Measurements from ENCODE around the gene KIAA0586.

KIAA0586 gene

GRCh38 chr14:58541633-58542022, 114.1 kb downstream of the KIAA0586 start:
- no peaks in the 10 kb centered on the region for H3K4me1 ChIP-seq (ENCODE audit: low read length)
- H2AFZ ChIP-seq (ENCODE audit: low read depth, low read length), result no peak overlapping the region
- no peaks in the 10 kb centered on the region for H4K20me1 ChIP-seq (ENCODE audit: insufficient read depth, low read length)
- no peaks in the 10 kb centered on the region for H3K9me3 ChIP-seq (ENCODE audit: insufficient read depth, low read length)
- no peak overlapping the region for H3K4me2 ChIP-seq (ENCODE audit: low read length)
- no peaks in the 10 kb centered on the region for H3K27me3 ChIP-seq (ENCODE audit: low read depth, low read length)
- no peak overlapping the region for H3K27ac ChIP-seq (ENCODE audit: low read length)
- TF ChIP-seq CTCF (IDR thresholded peaks at IDR 0.05; ENCODE audit: low read depth, low read length) (no peak), EZH2phosphoT487 (IDR thresholded peaks at IDR 0.05; ENCODE audit: low read depth) (no peak)
- no peaks in the 10 kb centered on the region for H3K79me2 ChIP-seq (ENCODE audit: low read length)
- H3K9ac ChIP-seq (ENCODE audit: low read length), result no peak overlapping the region
- H3K36me3 ChIP-seq (replicated peaks; ENCODE audit: low read depth, low read length), result no peaks in the 10 kb centered on the region
- H3K4me3 ChIP-seq (ENCODE audit: low read length), result no peak overlapping the region

GRCh38 chr14:58543253-58543652, 115.7 kb downstream of the KIAA0586 start:
- Histone ChIP-seq H3K9ac (ENCODE audit: low read length) (no peak overlapping the region), H3K27ac (ENCODE audit: low read length) (no peak overlapping the region), H3K27me3 (ENCODE audit: low read depth, low read length) (no peaks in the 10 kb centered on the region), H2AFZ (ENCODE audit: low read depth, low read length) (no peak overlapping the region), H4K20me1 (ENCODE audit: insufficient read depth, low read length) (no peaks in the 10 kb centered on the region), H3K79me2 (ENCODE audit: low read length) (no peaks in the 10 kb centered on the region), H3K4me2 (ENCODE audit: low read length) (no peak overlapping the region), H3K4me1 (ENCODE audit: low read length) (no peaks in the 10 kb centered on the region), H3K36me3 (replicated peaks; ENCODE audit: low read depth, low read length) (no peaks in the 10 kb centered on the region), H3K9me3 (ENCODE audit: insufficient read depth, low read length) (no peaks in the 10 kb centered on the region), H3K4me3 (ENCODE audit: low read length) (no peak overlapping the region)
- no peak for TF ChIP-seq EZH2phosphoT487 (IDR thresholded peaks at IDR 0.05; ENCODE audit: low read depth)
- TF ChIP-seq CTCF (IDR thresholded peaks at IDR 0.05; ENCODE audit: low read depth, low read length), result no peak

- Histone ChIP-seq H3K79me2 (ENCODE audit: low read length) (no peaks in the 10 kb centered on the region), H3K4me2 (ENCODE audit: low read length) (no peak overlapping the region), H2AFZ (ENCODE audit: low read depth, low read length) (no peak overlapping the region), H3K9ac (ENCODE audit: low read length) (no peak overlapping the region), H3K36me3 (replicated peaks; ENCODE audit: low read depth, low read length) (no peaks in the 10 kb centered on the region), H3K9me3 (ENCODE audit: insufficient read depth, low read length) (no peaks in the 10 kb centered on the region), H3K4me1 (ENCODE audit: low read length) (peaks cover 7% of the 10 kb centered on the region), H3K27ac (ENCODE audit: low read length) (no peak overlapping the region), H3K4me3 (ENCODE audit: low read length) (no peak overlapping the region), H4K20me1 (ENCODE audit: insufficient read depth, low read length) (no peaks in the 10 kb centered on the region), H3K27me3 (ENCODE audit: low read depth, low read length) (no peaks in the 10 kb centered on the region)
- TF ChIP-seq EZH2phosphoT487 (IDR thresholded peaks at IDR 0.05; ENCODE audit: low read depth) (no peak), CTCF (IDR thresholded peaks at IDR 0.05; ENCODE audit: low read depth, low read length) (no peak)
Measured at GRCh38 chr14:58547649-58548048, 120.1 kb downstream of the KIAA0586 start.

- H3K4me3 ChIP-seq (ENCODE audit: low read length), result no peak overlapping the region
- no peaks in the 10 kb centered on the region for H3K27me3 ChIP-seq (ENCODE audit: low read depth, low read length)
- H3K4me2 ChIP-seq (ENCODE audit: low read length), result no peak overlapping the region
- no peaks in the 10 kb centered on the region for H3K9me3 ChIP-seq (ENCODE audit: insufficient read depth, low read length)
- TF ChIP-seq CTCF (IDR thresholded peaks at IDR 0.05; ENCODE audit: low read depth, low read length), result no peak
- no peak for TF ChIP-seq EZH2phosphoT487 (IDR thresholded peaks at IDR 0.05; ENCODE audit: low read depth)
- H3K9ac ChIP-seq (ENCODE audit: low read length), result no peak overlapping the region
- no peaks in the 10 kb centered on the region for H3K36me3 ChIP-seq (replicated peaks; ENCODE audit: low read depth, low read length)
- H3K4me1 ChIP-seq (ENCODE audit: low read length), result peaks cover 7% of the 10 kb centered on the region
- H4K20me1 ChIP-seq (ENCODE audit: insufficient read depth, low read length), result no peaks in the 10 kb centered on the region
- H3K27ac ChIP-seq (ENCODE audit: low read length), result no peak overlapping the region
- H3K79me2 ChIP-seq (ENCODE audit: low read length), result no peaks in the 10 kb centered on the region
- H2AFZ ChIP-seq (ENCODE audit: low read depth, low read length), result no peak overlapping the region
Measured at GRCh38 chr14:58549105-58549757, 121.7 kb downstream of the KIAA0586 start.
